OCI-M1 (cell line): Measurements from ENCODE around the gene LMCD1.
A peak's percentile ranks its signal among the peaks of the same experiment; 100 is the strongest.

Experiments
- DNase-seq: peaks from one replicate; lab custom pipeline; 2025; lab: John Stamatoyannopoulos, UW

LMCD1 gene

DNA sequence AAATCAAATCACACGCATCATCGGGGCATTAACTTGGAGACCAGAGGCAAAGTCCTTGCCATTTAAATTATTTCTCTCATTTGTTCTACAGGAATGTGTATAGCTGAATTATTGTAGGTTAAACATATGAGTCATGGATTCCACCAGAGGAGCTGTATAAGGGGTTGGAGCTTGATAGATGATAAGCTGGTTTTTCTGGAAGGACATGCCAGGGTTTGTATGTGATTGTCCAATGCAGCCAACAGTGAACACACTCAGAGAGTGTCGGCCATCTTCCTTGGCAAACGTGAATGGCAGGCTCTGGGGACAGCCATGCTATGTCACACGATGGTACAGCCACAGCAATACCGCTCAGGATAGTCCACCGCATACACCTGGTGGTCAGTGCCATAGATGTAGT lies 117.9 kb downstream of the LMCD1 start:
- DNase-seq = no peak

DNA sequence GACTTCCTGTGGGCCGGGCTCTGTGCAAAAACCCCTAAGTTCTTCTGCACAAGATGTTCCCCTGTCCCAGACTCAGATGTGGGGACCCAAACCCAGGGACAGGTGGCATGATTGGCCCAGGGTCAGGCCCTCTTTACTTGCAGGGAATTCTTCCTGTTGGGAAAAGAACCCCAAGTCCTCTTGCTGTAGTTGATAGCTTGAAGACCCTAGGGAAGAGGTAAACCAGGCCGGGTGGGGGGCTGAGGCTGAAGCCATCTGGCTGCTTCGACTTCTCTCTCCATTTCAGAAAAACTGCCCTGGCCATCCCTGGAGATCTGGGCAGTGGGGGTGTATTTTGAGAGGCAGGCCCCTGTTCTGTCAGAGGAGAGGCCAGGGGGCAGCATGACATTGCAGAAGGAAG lies 119.5 kb downstream of the LMCD1 start:
- DNase-seq = no peak

DNA sequence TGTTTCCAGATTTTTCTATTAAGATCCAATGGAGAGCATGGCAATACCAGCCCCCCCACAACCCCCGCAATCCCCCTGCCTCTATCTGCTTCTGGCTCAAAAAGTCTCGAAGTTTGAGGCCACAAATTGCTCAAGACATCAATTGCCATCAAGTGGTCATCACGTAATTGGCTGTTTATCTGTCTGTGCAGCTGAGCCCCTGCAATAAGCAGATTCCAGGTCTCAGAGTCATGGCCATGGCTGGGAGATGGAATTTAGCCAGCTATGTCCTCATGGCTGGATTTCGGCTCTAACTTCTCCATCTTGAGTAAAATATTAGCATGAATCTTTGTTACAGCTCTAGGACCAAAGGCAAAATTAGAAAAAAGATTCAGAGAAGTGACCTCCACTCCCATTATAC lies 120.2 kb downstream of the LMCD1 start:
- no peak for DNase-seq

DNA sequence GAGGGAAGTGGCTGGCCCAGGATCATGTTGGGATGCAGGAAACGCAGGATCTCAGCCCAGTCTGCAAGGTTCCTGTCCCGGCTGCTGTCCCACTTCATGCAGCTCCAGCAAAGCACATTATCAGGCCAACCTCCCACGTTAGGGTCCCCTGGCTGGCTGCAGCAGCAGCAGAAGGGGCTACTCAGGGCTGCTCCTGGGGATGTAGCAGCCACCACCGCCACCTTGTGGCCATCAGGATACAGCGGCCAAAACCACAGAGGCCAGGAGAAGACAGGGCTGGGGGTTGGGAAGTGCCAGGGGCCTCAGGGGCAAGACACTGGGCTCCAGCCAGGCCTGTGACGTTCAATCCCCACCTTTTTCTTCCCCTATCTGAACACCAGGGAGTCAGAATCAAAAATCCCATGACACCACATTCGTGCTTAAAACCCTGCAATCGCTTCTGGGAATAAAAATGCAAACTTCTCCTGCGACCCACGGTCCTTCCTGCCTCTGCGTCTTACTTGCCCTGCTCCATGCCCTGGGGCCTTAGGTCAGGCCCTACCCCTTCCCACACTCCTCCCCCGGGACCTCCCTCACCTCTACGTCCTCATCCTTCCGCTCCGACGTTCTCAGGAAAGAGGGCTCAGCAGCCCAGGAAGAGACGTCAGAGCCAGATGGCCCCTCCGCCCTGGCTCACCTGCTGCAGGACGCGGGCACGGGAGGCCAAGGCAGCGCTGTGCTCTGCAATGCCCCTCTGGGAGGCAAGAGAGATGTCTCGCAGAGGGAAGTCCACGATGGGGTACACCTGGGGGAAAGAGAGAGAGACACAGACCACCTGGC lies 121.5 kb downstream of the LMCD1 start:
- peak; percentile 85 for DNase-seq

DNA sequence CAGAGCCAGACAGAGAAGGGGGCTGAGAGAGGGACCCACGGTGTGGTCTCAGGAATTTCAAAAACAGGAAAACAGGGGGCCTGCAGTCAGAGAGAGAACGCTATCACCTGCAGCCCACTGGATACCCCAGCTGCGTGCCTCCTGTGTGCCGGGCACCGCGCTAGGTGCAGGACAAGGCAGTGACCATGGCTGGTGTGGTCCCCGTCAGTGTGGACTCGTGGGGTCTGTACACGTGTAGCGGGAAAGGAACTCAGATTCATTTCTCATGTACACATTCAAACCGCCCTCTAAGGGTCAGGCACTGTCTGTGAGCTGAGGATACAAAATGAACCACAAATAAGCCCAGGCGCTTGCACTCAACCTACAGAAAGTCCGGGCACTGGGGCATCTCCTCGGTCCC lies 122.1 kb downstream of the LMCD1 start:
- DNase-seq = no peak
